ENCODE results near the gene LOXHD1. TPM values are rescaled to one million over a fixed set of nuclear protein-coding genes. Genes with fewer than 3 reads are reported as not detected.

Gene LOXHD1
- total RNA-seq, 2 donors from 2014 or later = 0.11 TPM; not detected in 1

GRCh38 chr18:46668694-46669093, 11.7 kb upstream of the LOXHD1 start:
- H3K4me1 ChIP-seq = no peaks in the 10 kb centered on the region
- no peak overlapping the region for H3K27ac ChIP-seq
- no peaks in the 10 kb centered on the region for H3K9me3 ChIP-seq
- H3K27me3 ChIP-seq = no peaks in the 10 kb centered on the region
- TF ChIP-seq, protein P1, sequence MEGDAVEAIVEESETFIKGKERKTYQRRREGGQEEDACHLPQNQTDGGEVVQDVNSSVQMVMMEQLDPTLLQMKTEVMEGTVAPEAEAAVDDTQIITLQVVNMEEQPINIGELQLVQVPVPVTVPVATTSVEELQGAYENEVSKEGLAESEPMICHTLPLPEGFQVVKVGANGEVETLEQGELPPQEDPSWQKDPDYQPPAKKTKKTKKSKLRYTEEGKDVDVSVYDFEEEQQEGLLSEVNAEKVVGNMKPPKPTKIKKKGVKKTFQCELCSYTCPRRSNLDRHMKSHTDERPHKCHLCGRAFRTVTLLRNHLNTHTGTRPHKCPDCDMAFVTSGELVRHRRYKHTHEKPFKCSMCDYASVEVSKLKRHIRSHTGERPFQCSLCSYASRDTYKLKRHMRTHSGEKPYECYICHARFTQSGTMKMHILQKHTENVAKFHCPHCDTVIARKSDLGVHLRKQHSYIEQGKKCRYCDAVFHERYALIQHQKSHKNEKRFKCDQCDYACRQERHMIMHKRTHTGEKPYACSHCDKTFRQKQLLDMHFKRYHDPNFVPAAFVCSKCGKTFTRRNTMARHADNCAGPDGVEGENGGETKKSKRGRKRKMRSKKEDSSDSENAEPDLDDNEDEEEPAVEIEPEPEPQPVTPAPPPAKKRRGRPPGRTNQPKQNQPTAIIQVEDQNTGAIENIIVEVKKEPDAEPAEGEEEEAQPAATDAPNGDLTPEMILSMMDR (IDR thresholded peaks at IDR 0.05) = no peak
- no peak overlapping the region for H3K4me3 ChIP-seq
- DNase-seq (ENCODE audit: low spot score) = no peak
- no peaks in the 10 kb centered on the region for H3K36me3 ChIP-seq

GRCh38 chr18:46668135-46668534, 11.1 kb upstream of the LOXHD1 start:
- Histone ChIP-seq H3K4me1 (no peaks in the 10 kb centered on the region), H3K36me3 (no peaks in the 10 kb centered on the region), H3K27me3 (no peaks in the 10 kb centered on the region), H3K9me3 (no peaks in the 10 kb centered on the region), H3K4me3 (no peak overlapping the region), H3K27ac (no peak overlapping the region)
- DNase-seq (ENCODE audit: low spot score) = no peak
- TF ChIP-seq, protein P1 (IDR thresholded peaks at IDR 0.05) = no peak

DNA sequence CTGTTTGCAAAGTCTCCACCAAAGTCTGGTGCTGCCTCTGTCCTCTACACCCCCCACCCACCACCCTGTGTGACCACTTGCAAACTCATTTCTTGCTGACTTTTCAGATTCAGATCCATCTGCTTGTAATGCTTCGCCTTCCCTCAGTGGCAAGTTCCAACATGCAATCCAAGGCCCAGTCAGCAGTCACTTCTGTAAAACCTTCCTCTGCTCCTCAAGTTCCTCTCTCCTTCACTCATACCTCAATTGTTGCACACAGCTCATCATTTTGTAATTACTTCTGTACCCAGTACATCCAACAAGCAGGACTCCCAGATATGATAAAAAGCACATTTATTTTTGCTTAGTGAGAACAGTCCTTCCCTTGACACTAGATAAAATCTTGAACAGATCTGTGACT, 6.5 kb upstream of the LOXHD1 start:
- H3K27me3 ChIP-seq = no peaks in the 10 kb centered on the region
- H3K9me3 ChIP-seq = no peaks in the 10 kb centered on the region
- no peak overlapping the region for H3K4me3 ChIP-seq
- H3K27ac ChIP-seq = no peak overlapping the region
- no peak for DNase-seq (ENCODE audit: low spot score)
- TF ChIP-seq, protein P1 (IDR thresholded peaks at IDR 0.05) = no peak
- no peaks in the 10 kb centered on the region for H3K36me3 ChIP-seq
- no peaks in the 10 kb centered on the region for H3K4me1 ChIP-seq

- Histone ChIP-seq H3K4me1 (no peaks in the 10 kb centered on the region), H3K9me3 (no peaks in the 10 kb centered on the region), H3K27me3 (no peaks in the 10 kb centered on the region), H3K4me3 (no peak overlapping the region), H3K36me3 (no peaks in the 10 kb centered on the region), H3K27ac (no peak overlapping the region)
- TF ChIP-seq, protein P1 (IDR thresholded peaks at IDR 0.05) = no peak
- no peak for DNase-seq (ENCODE audit: low spot score)
Observed at GRCh38 chr18:46660957-46661749, 4.1 kb upstream of the LOXHD1 start.

DNA sequence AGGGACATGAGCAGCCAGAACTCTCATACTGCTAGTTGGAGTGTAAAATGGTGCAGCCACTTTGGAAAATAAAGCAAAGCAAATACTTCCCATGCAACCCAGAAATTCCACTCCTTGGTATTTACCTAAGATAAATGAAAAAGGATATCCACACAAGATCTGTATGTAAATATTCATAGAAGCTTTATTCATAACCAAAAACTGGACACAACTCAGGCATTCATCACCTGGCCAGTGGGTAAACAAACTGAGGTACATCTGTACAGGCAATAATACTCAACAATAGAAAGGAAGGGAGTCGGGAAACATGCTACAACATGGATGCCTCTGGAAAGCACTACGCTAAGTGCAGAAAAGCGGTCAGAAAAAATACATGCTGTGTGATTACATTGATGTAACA, 2.5 kb upstream of the LOXHD1 start:
- no peaks in the 10 kb centered on the region for H3K4me1 ChIP-seq
- H3K27ac ChIP-seq = no peak overlapping the region
- H3K9me3 ChIP-seq = no peaks in the 10 kb centered on the region
- no peak overlapping the region for H3K4me3 ChIP-seq
- no peaks in the 10 kb centered on the region for H3K36me3 ChIP-seq
- H3K27me3 ChIP-seq = no peaks in the 10 kb centered on the region
- TF ChIP-seq, protein P1 (IDR thresholded peaks at IDR 0.05) = no peak
- DNase-seq (ENCODE audit: low spot score) = no peak
